H1 (cell line): Measurements from ENCODE around the gene SSH2. TPM values are rescaled to one million over a fixed set of nuclear protein-coding genes. Genes with fewer than 3 reads are reported as not detected.

Source experiments
- CTCF ChIA-PET: fragments of 300-600 bp; sonication (Branson Sonifier 250); formaldehyde crosslinking; loops from one replicate; lab custom pipeline; 2021; ENCODE audit not compliant: partially characterized antibody; lab: Charles Lee
- POLR2A ChIA-PET: fragments of 300-600 bp; sonication (Branson Sonifier 250); formaldehyde crosslinking; loops from one replicate; lab custom pipeline; 2021; ENCODE audit warnings: inconsistent platforms; ENCODE audit not compliant: partially characterized antibody; lab: Charles Lee
- DNase-seq, 2 experiments: peaks; one replicate each; pipeline versions ENCODE4 v3.0.0 to v3.0.0-alpha.2; 2010 to 2022; ENCODE audit warnings: low spot score in 2 of 2, low read depth in 1 of 2, mixed read lengths in 1 of 2
- FAIRE-seq: peaks from 2 replicates; lab custom pipeline; 2011; peaks lifted over from hg19 to GRCh38; lab: Jason Lieb, UNC
- H2AFZ ChIP-seq: 2 replicates; pipeline ENCODE4 v1.8.1; 2012; ENCODE audit warnings: low read length, inconsistent platforms
- H2AK5ac ChIP-seq: 2 replicates; pipeline ENCODE4 v1.6.1; 2013; ENCODE audit warnings: low read depth, low read length
- H2BK120ac ChIP-seq: replicated peaks from 2 replicates; pipeline ENCODE3; 2013; ENCODE audit warnings: low read depth, low read length, inconsistent platforms
- H2BK12ac ChIP-seq: 2 replicates; pipeline ENCODE4 v1.6.1; 2013; ENCODE audit warnings: low read depth, low read length
- H2BK15ac ChIP-seq: 2 replicates; pipeline ENCODE4 v1.6.1; 2013; ENCODE audit warnings: low read length
- H2BK20ac ChIP-seq: 2 replicates; pipeline ENCODE4 v1.6.1; 2013; ENCODE audit warnings: low read length
- H2BK5ac ChIP-seq: 2 replicates; pipeline ENCODE4 v1.6.1; 2013; ENCODE audit warnings: low read depth, low read length
- H3K14ac ChIP-seq: 2 replicates; pipeline ENCODE4 v1.6.1; 2013; ENCODE audit warnings: inconsistent platforms; ENCODE audit not compliant: insufficient read length
- H3K18ac ChIP-seq: 2 replicates; pipeline ENCODE4 v1.6.1; 2013; ENCODE audit warnings: low read length; ENCODE audit errors: extremely low read depth
- H3K23ac ChIP-seq: 2 replicates; pipeline ENCODE4 v1.6.1; 2013; ENCODE audit warnings: inconsistent platforms; ENCODE audit not compliant: insufficient read length
- H3K23me2 ChIP-seq: 2 replicates; pipeline ENCODE4 v1.6.1; 2013; ENCODE audit warnings: low read depth, low read length
- H3K27ac ChIP-seq: 2 replicates; pipeline ENCODE4 v1.6.1; 2011; ENCODE audit warnings: low read depth, low read length, inconsistent platforms
- H3K27me3 ChIP-seq, 4 experiments: replicated peaks in 1 of 4; 1 replicate in 1 of 4; 2 replicates in 3 of 4; pipeline versions ENCODE4 v1.6.1 to v1.8.1; 2011 to 2013; ENCODE audit warnings: low read length in 3 of 4, mild to moderate bottlenecking in 3 of 4, inconsistent platforms in 2 of 4, mixed read lengths in 2 of 4, moderate library complexity in 1 of 4; ENCODE audit not compliant: control insufficient read depth in 3 of 4, insufficient read depth in 3 of 4; ENCODE audit errors: extremely low read depth in 1 of 4
- H3K36me3 ChIP-seq, 4 experiments: 2 replicates each; pipeline versions ENCODE4 v1.6.1 to v1.8.1; 2011 to 2013; ENCODE audit warnings: mild to moderate bottlenecking in 4 of 4, low read length in 3 of 4, moderate library complexity in 2 of 4, control low read depth in 1 of 4, inconsistent platforms in 1 of 4; ENCODE audit not compliant: insufficient read depth in 4 of 4, control insufficient read depth in 2 of 4
- H3K4ac ChIP-seq: replicated peaks from 2 replicates; pipeline ENCODE3; 2013; ENCODE audit warnings: low read length, low read depth, mixed read lengths, inconsistent platforms; ENCODE audit not compliant: insufficient read length
- H3K4me1 ChIP-seq, 4 experiments: replicated peaks in 1 of 4; 1 replicate in 1 of 4; 2 replicates in 3 of 4; pipeline versions ENCODE4 v1.6.1 to v1.8.1; 2011 to 2013; ENCODE audit warnings: low read length in 3 of 4, inconsistent platforms in 2 of 4, mixed read lengths in 1 of 4; ENCODE audit not compliant: insufficient read depth in 4 of 4, control insufficient read depth in 3 of 4
- H3K4me2 ChIP-seq, 2 experiments: 2 replicates each; pipeline versions ENCODE4 v1.6.1 to v1.8.1; 2011 to 2013; ENCODE audit warnings: low read depth in 2 of 2, low read length in 2 of 2, control low read depth in 1 of 2, inconsistent platforms in 1 of 2, mild to moderate bottlenecking in 1 of 2; ENCODE audit not compliant: insufficient read depth in 1 of 2
- H3K4me3 ChIP-seq, 4 experiments: fragments of 200-600, 300-600 bp in 1 of 4; sonication (generic), shearing (Covaris generic), sonication (Bioruptor Twin) in 1 of 4; 2 replicates each; pipeline versions ENCODE4 v1.5.1 to v1.8.1; 2011 to 2016; ENCODE audit warnings: low read length in 4 of 4, low read depth in 3 of 4, control low read depth in 2 of 4, inconsistent platforms in 2 of 4, mild to moderate bottlenecking in 2 of 4, mixed read lengths in 1 of 4, moderate library complexity in 1 of 4; ENCODE audit not compliant: insufficient read depth in 2 of 4; ENCODE audit errors: extremely low read depth in 1 of 4
- H3K56ac ChIP-seq: replicated peaks from 2 replicates; pipeline ENCODE3; 2013; ENCODE audit warnings: low read depth, mild to moderate bottlenecking, mixed read lengths, low read length, inconsistent platforms; ENCODE audit not compliant: insufficient read length
- H3K79me1 ChIP-seq: 2 replicates; pipeline ENCODE4 v1.6.1; 2013; ENCODE audit warnings: low read depth, low read length, control low read depth
- H3K79me2 ChIP-seq, 2 experiments: 2 replicates each; pipeline versions ENCODE4 v1.6.1 to v1.8.1; 2012 to 2013; ENCODE audit warnings: low read length in 2 of 2, mild to moderate bottlenecking in 2 of 2, inconsistent platforms in 1 of 2; ENCODE audit not compliant: insufficient read depth in 2 of 2, control insufficient read depth in 1 of 2
- H3K9ac ChIP-seq, 4 experiments: replicated peaks in 1 of 4; 1 replicate in 1 of 4; 2 replicates in 3 of 4; pipeline versions ENCODE4 v1.6.1 to v1.8.1; 2011 to 2013; ENCODE audit warnings: low read depth in 3 of 4, low read length in 3 of 4, control low read depth in 2 of 4, mild to moderate bottlenecking in 2 of 4, moderate library complexity in 2 of 4, inconsistent platforms in 1 of 4; ENCODE audit errors: extremely low read depth in 1 of 4
- H3K9me3 ChIP-seq, 2 experiments: 2 replicates each; pipeline versions ENCODE4 v1.6.1 to v1.8.1; 2012 to 2013; ENCODE audit warnings: mild to moderate bottlenecking in 2 of 2, moderate library complexity in 2 of 2, control low read depth in 1 of 2, inconsistent platforms in 1 of 2, low read depth in 1 of 2, low read length in 1 of 2, mixed read lengths in 1 of 2; ENCODE audit not compliant: insufficient read depth in 2 of 2
- H4K20me1 ChIP-seq, 2 experiments: replicated peaks in 1 of 2; 2 replicates each; pipeline versions ENCODE3 to v1.8.1; 2011 to 2013; ENCODE audit warnings: inconsistent platforms in 2 of 2, low read length in 2 of 2, mild to moderate bottlenecking in 1 of 2; ENCODE audit not compliant: insufficient read depth in 2 of 2, control insufficient read depth in 1 of 2
- H4K5ac ChIP-seq: 2 replicates; pipeline ENCODE4 v1.6.1; 2013; ENCODE audit warnings: low read length, low read depth, mixed read lengths, inconsistent platforms; ENCODE audit not compliant: insufficient read length
- H4K8ac ChIP-seq: 2 replicates; pipeline ENCODE4 v1.8.0; 2013; ENCODE audit warnings: mild to moderate bottlenecking, moderate library complexity, low read length, inconsistent platforms; ENCODE audit not compliant: insufficient read depth; ENCODE audit errors: extremely low read depth
- H4K91ac ChIP-seq: replicated peaks from 2 replicates; pipeline ENCODE3; 2013; ENCODE audit warnings: low read length, mixed read lengths, inconsistent platforms; ENCODE audit not compliant: insufficient read length
- BCL11A ChIP-seq, 2 experiments: IDR thresholded peaks; one replicate each; pipeline ENCODE4 v1.6.1; 2011; ENCODE audit warnings: low read depth in 2 of 2, low read length in 2 of 2, mild to moderate bottlenecking in 2 of 2
- CBX5 ChIP-seq: fragments of 300-800, 300-1000 bp; sonication (generic); IDR thresholded peaks from 2 replicates; pipeline ENCODE4 v1.7.1; 2016; ENCODE audit warnings: antibody characterized with exemption, low read length, low read depth
- CBX8 ChIP-seq: fragments of 300-800, 300-1000 bp; sonication (generic); IDR thresholded peaks from 2 replicates; pipeline ENCODE4 v1.7.1; 2016; ENCODE audit warnings: low read depth, low read length, borderline replicate concordance
- E2F6 ChIP-seq: IDR thresholded peaks from 2 replicates; pipeline ENCODE4 v1.6.1; 2012; ENCODE audit warnings: inconsistent platforms
- EGR1 ChIP-seq: IDR thresholded peaks from 2 replicates; pipeline ENCODE4 v1.6.1; 2011; ENCODE audit warnings: low read depth, low read length, borderline replicate concordance
- HDAC2 ChIP-seq, 2 experiments: fragments of 300-600 bp in 1 of 2; sonication (generic) in 1 of 2; IDR thresholded peaks; 2 replicates each; pipeline ENCODE4 v1.6.1; 2011 to 2012; ENCODE audit warnings: low read depth in 2 of 2, low read length in 2 of 2, mild to moderate bottlenecking in 2 of 2, moderate library complexity in 2 of 2, borderline replicate concordance in 1 of 2, inconsistent platforms in 1 of 2
- JUN ChIP-seq: IDR thresholded peaks from 2 replicates; pipeline ENCODE4 v1.6.1; 2011; ENCODE audit warnings: low read depth, mild to moderate bottlenecking, improper control_type of control experiment, low read length
- NRF1 ChIP-seq: IDR thresholded peaks from 2 replicates; pipeline ENCODE4 v1.6.1; 2011; ENCODE audit warnings: mild to moderate bottlenecking, low read depth, low read length, improper control_type of control experiment
- SRF ChIP-seq: IDR thresholded peaks from 2 replicates; pipeline ENCODE4 v1.6.1; 2011; ENCODE audit warnings: mild to moderate bottlenecking, low read depth, low read length, moderate library complexity
- TAF7 ChIP-seq: optimal IDR thresholded peaks from 2 replicates; pipeline ENCODE3; 2011; ENCODE audit warnings: low read depth, mild to moderate bottlenecking, inconsistent platforms, low read length, moderate library complexity, borderline replicate concordance
- WGBS, 2 experiments: shearing (Covaris generic) in 1 of 2; methylation state at CpG; one replicate each; pipeline versions ENCODE4 v1.1.6 to v1.1.7; 2013 to 2015; ENCODE audit warnings: low lambda C conversion rate in 2 of 2, mixed read lengths in 2 of 2, inconsistent platforms in 1 of 2, low coverage in 1 of 2, missing lambda C conversion rate in 1 of 2; ENCODE audit not compliant: insufficient replicate concordance in 2 of 2, insufficient coverage in 1 of 2, insufficient read length in 1 of 2; ENCODE audit errors: extremely low coverage in 1 of 2, missing lambda C conversion rate in 1 of 2; 5-methylcytosine and 5-hydroxymethylcytosine counted together
- polyA plus RNA-seq, 7 experiments: library from polyadenylated mRNA; depleted of rRNA in 3 of 7; stranded (reverse) in 5 of 7; unstranded in 2 of 7; fragments of >200 nt in 5 of 7; fragments of 200-250 nt in 2 of 7; gene quantifications; 1 replicate in 5 of 7; 2 replicates in 1 of 7; 4 replicates in 1 of 7; pipeline versions ENCODE4 v1.2.1 to v1.2.3, GENCODE V29; 2011 to 2013; ENCODE audit warnings: missing spikeins in 2 of 7, mixed read lengths in 2 of 7
- total RNA-seq: library from RNA; stranded (reverse); fragmentation: NEBNext Ultra II Directional; extraction: Animal tissue kit (Norgen Biotek cat#: 25700); gene quantifications from 2 replicates; pipeline ENCODE4 v1.2.1, GENCODE V29; 2021
- TF ChIP-seq, protein P1 (sequence below): IDR thresholded peaks from 2 replicates; pipeline ENCODE4 v1.6.1; 2012; ENCODE audit warnings: low read length, inconsistent platforms

SSH2 gene
- total and polyA plus RNA-seq, 2 of the 8 experiments (the other 6 are each of a cell fraction or from before 2014, with no cell fraction given) = 5.2 to 15.9 TPM

- Histone ChIP-seq H3K14ac (no peak overlapping the region), H2BK120ac (no peak overlapping the region), H3K9ac (no peak overlapping the region), H3K56ac (no peak overlapping the region), H3K4me1 (peaks cover 2 to 8% (median 5%) of the 10 kb centered on the region in 4 experiments; a peak in 5 of 7 replicates), H2AFZ (no peak overlapping the region), H3K9me3 (no peaks in the 10 kb centered on the region), H3K18ac (no peak overlapping the region), H3K4ac (no peak overlapping the region), H3K79me2 (no peaks in the 10 kb centered on the region), H3K4me2 (no peak overlapping the region), H2BK20ac (no peak overlapping the region), H3K23ac (no peak overlapping the region), H3K27ac (no peak overlapping the region), H4K20me1 (no peaks in the 10 kb centered on the region), H3K36me3 (peaks cover 0 to 9% (median 4%) of the 10 kb centered on the region in 4 experiments; a peak in 3 of 8 replicates), H4K91ac (no peak overlapping the region), H3K27me3 (peaks cover 0 to 2% (median 1%) of the 10 kb centered on the region in 4 experiments; a peak in 3 of 7 replicates), H2BK12ac (no peak overlapping the region), H4K5ac (no peak overlapping the region), H2BK5ac (no peak overlapping the region), H2BK15ac (no peak overlapping the region), H3K4me3 (no peak overlapping the region), H4K8ac (no peak overlapping the region), H2AK5ac (no peak overlapping the region), H3K23me2 (peaks cover 5% of the 10 kb centered on the region; the same call in 1 of the 2 replicates), H3K79me1 (no peaks in the 10 kb centered on the region)
- WGBS, 2 experiments = 88% methylated on average over 1 of the region's 1 CpG; no CpG with 5 or more reads in 1 of the 2 experiments
- DNase-seq (no peak), FAIRE-seq (no peak)
- POLR2A ChIA-PET = no interaction called here
- CTCF ChIA-PET = interaction anchor here (1.1 to 4.1 kb wide), 5 partner anchors 11 to 452 kb away, joined by 3 to 33 read pairs (median 5); no protein-coding TSS in a partner anchor
- no peak for TF ChIP-seq JUN
- no peak for TF ChIP-seq NRF1
- TF ChIP-seq TAF7 = no peak
- TF ChIP-seq BCL11A (IDR thresholded peaks at IDR 0.05; ENCODE audit: low read depth in 2 of 2, low read length in 2 of 2) = no peak
- TF ChIP-seq CBX8 = no peak
- no peak for TF ChIP-seq CBX5
- TF ChIP-seq HDAC2 (IDR thresholded peaks at IDR 0.05; ENCODE audit: borderline replicate concordance in 1 of 2, low read depth in 2 of 2, low read length in 2 of 2) = no peak
- TF ChIP-seq EGR1 = no peak
- TF ChIP-seq, protein P1, sequence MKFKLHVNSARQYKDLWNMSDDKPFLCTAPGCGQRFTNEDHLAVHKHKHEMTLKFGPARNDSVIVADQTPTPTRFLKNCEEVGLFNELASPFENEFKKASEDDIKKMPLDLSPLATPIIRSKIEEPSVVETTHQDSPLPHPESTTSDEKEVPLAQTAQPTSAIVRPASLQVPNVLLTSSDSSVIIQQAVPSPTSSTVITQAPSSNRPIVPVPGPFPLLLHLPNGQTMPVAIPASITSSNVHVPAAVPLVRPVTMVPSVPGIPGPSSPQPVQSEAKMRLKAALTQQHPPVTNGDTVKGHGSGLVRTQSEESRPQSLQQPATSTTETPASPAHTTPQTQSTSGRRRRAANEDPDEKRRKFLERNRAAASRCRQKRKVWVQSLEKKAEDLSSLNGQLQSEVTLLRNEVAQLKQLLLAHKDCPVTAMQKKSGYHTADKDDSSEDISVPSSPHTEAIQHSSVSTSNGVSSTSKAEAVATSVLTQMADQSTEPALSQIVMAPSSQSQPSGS = no peak
- no peak for TF ChIP-seq E2F6
- no peak for TF ChIP-seq SRF
Observed at GRCh38 chr17:29627951-29628350, 302.1 kb downstream of the SSH2 start.
